HG03159 (cell line): ENCODE results near the gene CMTM8.
A peak's percentile ranks its signal among the peaks of the same experiment; 100 is the strongest.
"Not testable (repeated sequence)": the region's sequence is repeated elsewhere in the genome, so short reads cannot be mapped to it uniquely, and the experiment has no call there.

Experiments
- ATAC-seq: cut with Tn5 transposase; IDR thresholded peaks from one replicate; pipeline ENCODE4 v1.9.1; 2021; ENCODE audit warnings: mild to moderate bottlenecking, moderate library complexity; ENCODE audit not compliant: unreplicated experiment

Gene CMTM8

GRCh38 chr3:32238453-32239306, at the start of gene CMTM8:
Gene CMTM8 (plus strand): TSS chr3:32238680. CDS start chr3:32238973, 293 bp downstream.
- peak; percentile 57 for ATAC-seq

GRCh38 chr3:32189693-32190092, 48.8 kb upstream of the CMTM8 start:
- ATAC-seq = no peak

GRCh38 chr3:32190556-32190955, 47.9 kb upstream of the CMTM8 start:
- ATAC-seq = not testable (repeated sequence)

GRCh38 chr3:32193101-32193500, 45.4 kb upstream of the CMTM8 start:
- no peak for ATAC-seq

GRCh38 chr3:32194653-32195052, 43.8 kb upstream of the CMTM8 start:
- ATAC-seq = no peak

GRCh38 chr3:32195995-32196540, 42.4 kb upstream of the CMTM8 start:
- no peak for ATAC-seq

- ATAC-seq = no peak
Measured at GRCh38 chr3:32197991-32198390, 40.5 kb upstream of the CMTM8 start.

- ATAC-seq = no peak
Measured at GRCh38 chr3:32198714-32199113, 39.8 kb upstream of the CMTM8 start.

- no peak for ATAC-seq
Measured at GRCh38 chr3:32200490-32200889, 38.0 kb upstream of the CMTM8 start.

- no peak for ATAC-seq
Measured at GRCh38 chr3:32200992-32201758, 37.3 kb upstream of the CMTM8 start.

- ATAC-seq = no peak
Measured at GRCh38 chr3:32202496-32202895, 36.0 kb upstream of the CMTM8 start.

GRCh38 chr3:32203854-32204253, 34.6 kb upstream of the CMTM8 start:
- no peak for ATAC-seq

- no peak for ATAC-seq
Measured at GRCh38 chr3:32208447-32208846, 30.0 kb upstream of the CMTM8 start.

GRCh38 chr3:32215185-32215584, 23.3 kb upstream of the CMTM8 start:
- ATAC-seq = no peak

GRCh38 chr3:32216172-32216783, 22.2 kb upstream of the CMTM8 start:
- no peak for ATAC-seq

- no peak for ATAC-seq
Measured at GRCh38 chr3:32217339-32217738, 21.1 kb upstream of the CMTM8 start.

GRCh38 chr3:32219537-32219936, 18.9 kb upstream of the CMTM8 start:
- no peak for ATAC-seq

- ATAC-seq = no peak
Measured at GRCh38 chr3:32220006-32220405, 18.5 kb upstream of the CMTM8 start.

GRCh38 chr3:32222950-32223349, 15.5 kb upstream of the CMTM8 start:
- no peak for ATAC-seq

- no peak for ATAC-seq
Measured at GRCh38 chr3:32224016-32224516, 14.4 kb upstream of the CMTM8 start.

- ATAC-seq = no peak
Measured at GRCh38 chr3:32226875-32227500, 11.5 kb upstream of the CMTM8 start.
